HepG2 (cell line): ENCODE data around the gene HADH. TPM values are rescaled to one million over a fixed set of nuclear protein-coding genes. Genes with fewer than 3 reads are reported as not detected.

Experiments used
- ATAC-seq: fragments of 200-7000 bp; cut with Tn5 transposase; 3 replicates; pipeline ENCODE4 v1.9.1; 2020; ENCODE audit warnings: mild to moderate bottlenecking, moderate library complexity
- BruUV-seq: library from RNA; stranded (reverse); fragments of 400-500 nt; replicated peaks from 2 replicates; lab custom pipeline; 2021; lab: Mats Ljungman, UMichigan
- CTCF ChIA-PET: fragments of 300-600 bp; formaldehyde crosslinking; extraction: SDS; loops from one replicate; lab custom pipeline; 2021; ENCODE audit warnings: low total read pairs, inconsistent platforms, low intra/inter-chr PET ratio; lab: Yijun Ruan, JAX
- POLR2A ChIA-PET: fragments of 350-600 bp; sonication (Branson Sonifier 250); formaldehyde crosslinking; loops from one replicate; lab custom pipeline; 2020; ENCODE audit warnings: antibody characterized with exemption, inconsistent platforms; lab: Yijun Ruan, JAX
- DNase-seq: peaks from one replicate; pipeline ENCODE4 v3.0.0-alpha.2; 2015; ENCODE audit warnings: low spot score
- FAIRE-seq: peaks from 3 replicates; lab custom pipeline; 2011; peaks lifted over from hg19 to GRCh38; lab: Jason Lieb, UNC
- H2AFZ ChIP-seq: one replicate; pipeline ENCODE4 v1.6.1; 2011; ENCODE audit warnings: low read length, inconsistent platforms
- H3K27ac ChIP-seq: fragments of 300-600 bp; 3 replicates; pipeline ENCODE4 v1.8.0; 2011; ENCODE audit warnings: mixed run types, mild to moderate bottlenecking, mixed read lengths, low read length, inconsistent platforms; ENCODE audit not compliant: insufficient read depth; ENCODE audit errors: extremely low read length
- H3K27me3 ChIP-seq, 2 experiments: fragments of 200-600 bp in 1 of 2; 2 replicates in 1 of 2; 3 replicates in 1 of 2; pipeline versions ENCODE4 v1.6.0 to v1.8.0; 2011; ENCODE audit warnings: low read length in 2 of 2, mild to moderate bottlenecking in 2 of 2, moderate library complexity in 2 of 2, inconsistent platforms in 1 of 2; ENCODE audit not compliant: insufficient read depth in 2 of 2, control insufficient read depth in 1 of 2
- H3K36me3 ChIP-seq, 2 experiments: fragments of 200-600 bp in 1 of 2; replicated peaks in 1 of 2; 2 replicates in 1 of 2; 3 replicates in 1 of 2; pipeline versions ENCODE4 v1.5.1 to v1.8.0; 2011; ENCODE audit warnings: low read length in 2 of 2, inconsistent platforms in 1 of 2; ENCODE audit not compliant: insufficient read depth in 2 of 2, control insufficient read depth in 1 of 2
- H3K4me1 ChIP-seq: 2 replicates; pipeline ENCODE4 v1.5.1; 2012; ENCODE audit warnings: low read length, inconsistent platforms; ENCODE audit not compliant: insufficient read depth
- H3K4me2 ChIP-seq: 2 replicates; pipeline ENCODE4 v1.6.0; 2011; ENCODE audit warnings: low read depth, low read length, inconsistent platforms
- H3K4me3 ChIP-seq, 3 experiments: fragments of 200-600 bp in 1 of 3; sonication (generic), shearing (Covaris generic) in 1 of 3; replicated peaks in 1 of 3; 2 replicates each; pipeline ENCODE4 v1.5.1; 2011 to 2016; ENCODE audit warnings: low read length in 3 of 3, inconsistent platforms in 2 of 3, low read depth in 2 of 3, mild to moderate bottlenecking in 2 of 3, control low read depth in 1 of 3, mixed read lengths in 1 of 3; ENCODE audit not compliant: insufficient read depth in 1 of 3
- H3K79me2 ChIP-seq: one replicate; pipeline ENCODE4 v1.6.1; 2011; ENCODE audit warnings: low read length, inconsistent platforms; ENCODE audit not compliant: insufficient read depth
- H3K9ac ChIP-seq: 2 replicates; pipeline ENCODE4 v1.6.0; 2011; ENCODE audit warnings: mild to moderate bottlenecking, low read depth, low read length, inconsistent platforms; ENCODE audit not compliant: insufficient read depth
- H3K9me3 ChIP-seq: 2 replicates; pipeline ENCODE4 v1.5.1; 2012; ENCODE audit warnings: mild to moderate bottlenecking, low read length
- H4K20me1 ChIP-seq: 2 replicates; pipeline ENCODE4 v1.6.0; 2011; ENCODE audit warnings: inconsistent platforms, mild to moderate bottlenecking, low read length, moderate library complexity; ENCODE audit not compliant: insufficient read depth
- CEBPB ChIP-seq: IDR thresholded peaks from 2 replicates; pipeline ENCODE4 v1.6.1; 2011; ENCODE audit warnings: low read depth, low read length, improper control_type of control experiment, borderline replicate concordance
- EZH2 ChIP-seq: conservative IDR thresholded peaks from 2 replicates; pipeline ENCODE4 v1.6.1; 2012; ENCODE audit warnings: mild to moderate bottlenecking, low read depth, low read length, moderate library complexity
- NKX3-1 ChIP-seq: sonication (generic); formaldehyde crosslinking; IDR thresholded peaks from 2 replicates; pipeline ENCODE4 v1.5.0; 2020; ENCODE audit warnings: missing genetic modification reagents
- ZNF773 ChIP-seq: sonication (generic); formaldehyde crosslinking; IDR thresholded peaks from 2 replicates; pipeline ENCODE4 v1.4.0; 2020; ENCODE audit warnings: missing genetic modification reagents, borderline replicate concordance
- WGBS: methylation state at CpG from one replicate; pipeline ENCODE4 v1.1.6; 2017; ENCODE audit warnings: low lambda C conversion rate; 5-methylcytosine and 5-hydroxymethylcytosine counted together
- in situ Hi-C: cut with HindIII; loops from 2 replicates; pipeline ENCODE4 v1.10.0; 2017; ENCODE audit warnings: low pct_unique_long_range_greater_than_20kb; ENCODE audit not compliant: extremely low pct_ligation_motif_present
- intact Hi-C: fragments of 100-400 bp; cut with micrococcal nuclease; formaldehyde crosslinking; loops from one replicate; pipeline ENCODE4 v1.10.0; 2022; ENCODE audit not compliant: unreplicated experiment
- polyA plus RNA-seq, 8 experiments: library from polyadenylated mRNA; depleted of rRNA in 3 of 8; stranded (reverse) in 7 of 8; unstranded in 1 of 8; fragments of >200 nt; fragmentation: Illumina TruSeq in 4 of 8; extraction: Trizol in 4 of 8; gene quantifications; 2 replicates each; pipeline versions ENCODE4 v1.2.1 to v1.2.3, GENCODE V29; 2011 to 2016; ENCODE audit warnings: low read depth in 4 of 8, missing spikeins in 1 of 8, mixed read lengths in 1 of 8; ENCODE audit not compliant: insufficient read depth in 1 of 8
- total RNA-seq, 5 experiments: library from RNA; depleted of rRNA; stranded (reverse); fragments of >200 nt; fragmentation: Illumina TruSeq; extraction: Trizol; gene quantifications; 2 replicates each; pipeline ENCODE4 v1.2.3, GENCODE V29; 2016; ENCODE audit warnings: low read depth in 1 of 5

Gene HADH
- total and polyA plus RNA-seq, 2 of the 13 experiments (the other 11 are each of a cell fraction or from before 2014, with no cell fraction given): 29.6 to 33.9 TPM

GRCh38 chr4:108001540-108002135 lies 11.9 kb downstream of the HADH start:
- in situ Hi-C loops: no loop called here
- CTCF ChIA-PET: no interaction called here

GRCh38 chr4:108003982-108004515 lies 14.4 kb downstream of the HADH start:
- Histone ChIP-seq H3K27ac (no peak overlapping the region), H3K36me3 (peaks cover 0 to 4% of the 10 kb centered on the region in 2 experiments; a peak in 1 of 5 replicates), H3K9me3 (no peaks in the 10 kb centered on the region), H3K9ac (no peak overlapping the region), H3K79me2 (no peaks in the 10 kb centered on the region), H3K4me3 (no peak overlapping the region), H3K4me1 (peaks cover 11% of the 10 kb centered on the region), H4K20me1 (no peaks in the 10 kb centered on the region), H2AFZ (no peak overlapping the region), H3K27me3 (no peaks in the 10 kb centered on the region), H3K4me2 (no peak overlapping the region)
- FAIRE-seq (no peak), DNase-seq (no peak), ATAC-seq (peak; percentile 32)
- ChIA-PET CTCF (no interaction called here), POLR2A (no interaction called here)
- 74% methylated on average over 4 of the region's 4 CpGs for WGBS
- no peak for TF ChIP-seq ZNF773 (CRISPR knock-in tag)
- 0 out of 2 replicates have a peak, but pooled peaks have one; percentile 35 for TF ChIP-seq NKX3-1 (CRISPR knock-in tag)
- no TSS peak for BruUV-seq
- intact Hi-C loops (no loop called here), in situ Hi-C loops (no loop called here)

More at GRCh38 chr4:108001540-108002135, 11.9 kb downstream of the HADH start:
- ATAC-seq (no peak), FAIRE-seq (no peak), DNase-seq (no peak)
- no peak overlapping the region for H3K4me2 ChIP-seq
- peaks cover 6% of the 10 kb centered on the region for H3K79me2 ChIP-seq
- H3K27me3 ChIP-seq: no peaks in the 10 kb centered on the region
- H3K4me3 ChIP-seq: no peak overlapping the region
- no peak overlapping the region for H3K9ac ChIP-seq
- no peak overlapping the region for H2AFZ ChIP-seq
- TF ChIP-seq EZH2 (no peak), CEBPB (peak; percentile 32; the same call in 1 of the 2 replicates)
- H4K20me1 ChIP-seq: no peaks in the 10 kb centered on the region
- intact Hi-C loops: no loop called here
- POLR2A ChIA-PET: no interaction called here
- peaks cover 24% of the 10 kb centered on the region for H3K4me1 ChIP-seq
- peaks cover 0 to 4% of the 10 kb centered on the region in 2 experiments; a peak in 1 of 5 replicates for H3K36me3 ChIP-seq
- no TSS peak for BruUV-seq
- WGBS: 98% methylated on average over 3 of the region's 3 CpGs
- no peaks in the 10 kb centered on the region for H3K9me3 ChIP-seq
- H3K27ac ChIP-seq: no peak overlapping the region
